Measurements from ENCODE around the gene DHPS.

DNA sequence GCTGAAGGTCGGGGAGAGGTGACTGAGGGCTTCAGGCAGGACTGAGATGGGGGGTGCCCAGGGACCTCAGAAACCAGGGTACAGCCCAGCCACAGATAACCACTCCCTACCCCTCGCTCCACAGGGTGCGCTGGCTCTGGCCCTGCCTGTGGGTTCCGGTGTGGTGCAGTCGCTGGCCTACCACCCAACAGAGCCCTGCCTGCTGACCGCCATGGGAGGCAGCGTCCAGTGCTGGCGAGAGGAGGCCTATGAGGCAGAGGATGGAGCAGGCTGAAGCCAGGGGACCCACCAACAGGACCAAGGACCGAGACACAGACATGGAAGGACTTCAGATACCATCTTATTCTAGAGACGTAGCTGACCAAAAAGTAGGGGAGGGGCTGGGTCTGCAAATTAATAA lies 6.3 kb downstream of the DHPS start:
- TF ChIP-seq, protein P1, sequence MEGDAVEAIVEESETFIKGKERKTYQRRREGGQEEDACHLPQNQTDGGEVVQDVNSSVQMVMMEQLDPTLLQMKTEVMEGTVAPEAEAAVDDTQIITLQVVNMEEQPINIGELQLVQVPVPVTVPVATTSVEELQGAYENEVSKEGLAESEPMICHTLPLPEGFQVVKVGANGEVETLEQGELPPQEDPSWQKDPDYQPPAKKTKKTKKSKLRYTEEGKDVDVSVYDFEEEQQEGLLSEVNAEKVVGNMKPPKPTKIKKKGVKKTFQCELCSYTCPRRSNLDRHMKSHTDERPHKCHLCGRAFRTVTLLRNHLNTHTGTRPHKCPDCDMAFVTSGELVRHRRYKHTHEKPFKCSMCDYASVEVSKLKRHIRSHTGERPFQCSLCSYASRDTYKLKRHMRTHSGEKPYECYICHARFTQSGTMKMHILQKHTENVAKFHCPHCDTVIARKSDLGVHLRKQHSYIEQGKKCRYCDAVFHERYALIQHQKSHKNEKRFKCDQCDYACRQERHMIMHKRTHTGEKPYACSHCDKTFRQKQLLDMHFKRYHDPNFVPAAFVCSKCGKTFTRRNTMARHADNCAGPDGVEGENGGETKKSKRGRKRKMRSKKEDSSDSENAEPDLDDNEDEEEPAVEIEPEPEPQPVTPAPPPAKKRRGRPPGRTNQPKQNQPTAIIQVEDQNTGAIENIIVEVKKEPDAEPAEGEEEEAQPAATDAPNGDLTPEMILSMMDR (IDR thresholded peaks at IDR 0.05), result no peak
- TF ChIP-seq EZH2phosphoT487 (IDR thresholded peaks at IDR 0.05) (no peak), EZH2 (IDR thresholded peaks at IDR 0.05) (no peak)
